HepG2 (cell line): ENCODE results near the gene HYAL1. TPM values are rescaled to one million over a fixed set of nuclear protein-coding genes. Genes with fewer than 3 reads are reported as not detected.
A peak's percentile ranks its signal among the peaks of the same experiment; 100 is the strongest.

Experiments used
- AHR ChIP-seq: IDR thresholded peaks from 2 replicates; pipeline ENCODE4 v1.6.1; 2018; ENCODE audit warnings: missing genetic modification reagents, missing compliant biosample characterization
- CSRNP2 ChIP-seq: sonication (generic); formaldehyde crosslinking; conservative IDR thresholded peaks from 2 replicates; pipeline ENCODE4 v1.8.0; 2022; ENCODE audit warnings: low read depth, missing genetic modification reagents
- EEA1 ChIP-seq: sonication (generic); formaldehyde crosslinking; IDR thresholded peaks from 2 replicates; pipeline ENCODE4 v1.5.1; 2020; ENCODE audit warnings: mild to moderate bottlenecking, missing genetic modification reagents, borderline replicate concordance
- GLI4 ChIP-seq: sonication (generic); formaldehyde crosslinking; IDR thresholded peaks from 2 replicates; pipeline ENCODE4 v1.5.1; 2020; ENCODE audit warnings: missing genetic modification reagents, mild to moderate bottlenecking, moderate library complexity, borderline replicate concordance
- HNRNPK ChIP-seq: fragments of 200-400 bp; formaldehyde crosslinking; IDR thresholded peaks from 2 replicates; pipeline ENCODE4 v1.6.1; 2018; ENCODE audit warnings: low read length, low read depth, moderate library complexity, mild to moderate bottlenecking; ENCODE audit not compliant: poor library complexity, severe bottlenecking
- HOXA5 ChIP-seq: sonication (generic); formaldehyde crosslinking; IDR thresholded peaks from 2 replicates; pipeline ENCODE4 v1.4.0; 2020; ENCODE audit warnings: missing genetic modification reagents
- KDM5A ChIP-seq: fragments of 200-600 bp; sonication (generic); IDR thresholded peaks from 2 replicates; pipeline ENCODE4 v1.7.0; 2018; ENCODE audit warnings: antibody characterized with exemption, mild to moderate bottlenecking, low read length, borderline replicate concordance
- NFATC3 ChIP-seq: sonication (generic); formaldehyde crosslinking; IDR thresholded peaks from 2 replicates; pipeline ENCODE4 v1.5.1; 2020; ENCODE audit warnings: mild to moderate bottlenecking, missing genetic modification reagents
- NFE2L1 ChIP-seq: sonication (generic); formaldehyde crosslinking; IDR thresholded peaks from 2 replicates; pipeline ENCODE4 v1.4.0; 2020; ENCODE audit warnings: missing genetic modification reagents, mild to moderate bottlenecking, borderline replicate concordance
- REXO4 ChIP-seq: sonication (generic); formaldehyde crosslinking; IDR thresholded peaks from 2 replicates; pipeline ENCODE4 v1.8.0; 2022; ENCODE audit warnings: missing genetic modification reagents, mild to moderate bottlenecking, borderline replicate concordance
- SMAD9 ChIP-seq: sonication (generic); formaldehyde crosslinking; IDR thresholded peaks from 2 replicates; pipeline ENCODE4 v1.5.1; 2020; ENCODE audit warnings: mild to moderate bottlenecking, missing genetic modification reagents
- SNAPC2 ChIP-seq: sonication (generic); formaldehyde crosslinking; IDR thresholded peaks from 2 replicates; pipeline ENCODE4 v1.8.1; 2022; ENCODE audit warnings: mild to moderate bottlenecking, missing genetic modification reagents
- THAP7 ChIP-seq: sonication (generic); formaldehyde crosslinking; IDR thresholded peaks from 2 replicates; pipeline ENCODE4 v1.8.1; 2023; ENCODE audit warnings: mild to moderate bottlenecking, missing genetic modification reagents
- THAP8 ChIP-seq: sonication (generic); formaldehyde crosslinking; IDR thresholded peaks from 2 replicates; pipeline ENCODE4 v1.5.1; 2020; ENCODE audit warnings: missing genetic modification reagents, mild to moderate bottlenecking, borderline replicate concordance
- ZBTB7A ChIP-seq: sonication (generic); formaldehyde crosslinking; IDR thresholded peaks from 2 replicates; pipeline ENCODE4 v1.8.0; 2022; ENCODE audit warnings: mild to moderate bottlenecking, missing genetic modification reagents
- ZFP91 ChIP-seq: sonication (generic); formaldehyde crosslinking; IDR thresholded peaks from 2 replicates; pipeline ENCODE4 v1.9.0; 2022; ENCODE audit warnings: missing genetic modification reagents, mild to moderate bottlenecking, borderline replicate concordance
- ZNF468 ChIP-seq: sonication (generic); formaldehyde crosslinking; IDR thresholded peaks from 2 replicates; pipeline ENCODE4 v1.8.0; 2022; ENCODE audit warnings: mild to moderate bottlenecking, moderate library complexity, missing genetic modification reagents
- ZNF7 ChIP-seq: IDR thresholded peaks from 2 replicates; pipeline ENCODE4 v1.6.1; 2016; ENCODE audit warnings: missing biosample characterization, missing genetic modification reagents
- ZNF703 ChIP-seq: sonication (generic); formaldehyde crosslinking; IDR thresholded peaks from 2 replicates; pipeline ENCODE4 v1.5.1; 2020; ENCODE audit warnings: missing genetic modification reagents, mild to moderate bottlenecking, moderate library complexity, borderline replicate concordance
- ZNF790 ChIP-seq: sonication (generic); formaldehyde crosslinking; IDR thresholded peaks from 2 replicates; pipeline ENCODE4 v1.8.0; 2022; ENCODE audit warnings: missing genetic modification reagents, mild to moderate bottlenecking, borderline replicate concordance
- ZSCAN20 ChIP-seq: sonication (generic); formaldehyde crosslinking; IDR thresholded peaks from 2 replicates; pipeline ENCODE4 v1.4.0; 2020; ENCODE audit warnings: missing genetic modification reagents, mild to moderate bottlenecking, borderline replicate concordance
- polyA plus RNA-seq, 8 experiments: library from polyadenylated mRNA; depleted of rRNA in 3 of 8; stranded (reverse) in 7 of 8; unstranded in 1 of 8; fragments of >200 nt; fragmentation: Illumina TruSeq in 4 of 8; extraction: Trizol in 4 of 8; gene quantifications; 2 replicates each; pipeline versions ENCODE4 v1.2.1 to v1.2.3, GENCODE V29; 2011 to 2016; ENCODE audit warnings: low read depth in 4 of 8, missing spikeins in 1 of 8, mixed read lengths in 1 of 8; ENCODE audit not compliant: insufficient read depth in 1 of 8
- total RNA-seq, 5 experiments: library from RNA; depleted of rRNA; stranded (reverse); fragments of >200 nt; fragmentation: Illumina TruSeq; extraction: Trizol; gene quantifications; 2 replicates each; pipeline ENCODE4 v1.2.3, GENCODE V29; 2016; ENCODE audit warnings: low read depth in 1 of 5

HYAL1 gene
- total and polyA plus RNA-seq, 2 of the 13 experiments (the other 11 are each of a cell fraction or from before 2014, with no cell fraction given): 76.5 to 193 TPM

GRCh38 chr3:50336452-50337174, 33.2 kb upstream of the HYAL1 start (continued):
- peak; percentile 8 for TF ChIP-seq HNRNPK
- TF ChIP-seq NFATC3 (CRISPR knock-in tag): no peak
- TF ChIP-seq AHR (CRISPR knock-in tag): no peak
- TF ChIP-seq HOXA5 (CRISPR knock-in tag): no peak
- 0 out of 2 replicates have a peak, but pooled peaks have one; percentile 50 for TF ChIP-seq REXO4 (CRISPR knock-in tag)
- TF ChIP-seq ZNF7 (CRISPR knock-in tag): no peak
- no peak for TF ChIP-seq GLI4
- TF ChIP-seq THAP8 (CRISPR knock-in tag): peak; percentile 23; the same call in 1 of the 2 replicates
- no peak for TF ChIP-seq ZNF790 (CRISPR knock-in tag)
- TF ChIP-seq ZSCAN20 (CRISPR knock-in tag): peak; percentile 81; the same call in 1 of the 2 replicates
- TF ChIP-seq ZNF468 (CRISPR knock-in tag): peak; percentile 95; the same call in 1 of the 2 replicates
- no peak for TF ChIP-seq SMAD9
- TF ChIP-seq EEA1 (CRISPR knock-in tag): 0 out of 2 replicates have a peak, but pooled peaks have one; percentile 42
- TF ChIP-seq NFE2L1: 0 out of 2 replicates have a peak, but pooled peaks have one; percentile 36
- TF ChIP-seq SNAPC2 (CRISPR knock-in tag): no peak
- TF ChIP-seq CSRNP2 (CRISPR knock-in tag): peak; percentile 81; the same call in 1 of the 2 replicates
- TF ChIP-seq ZBTB7A: peak; percentile 74; the same call in 1 of the 2 replicates
- TF ChIP-seq KDM5A: 0 out of 2 replicates have a peak, but pooled peaks have one; percentile 8
- no peak for TF ChIP-seq ZFP91
- TF ChIP-seq THAP7 (CRISPR knock-in tag): no peak
- no peak for TF ChIP-seq ZNF703 (CRISPR knock-in tag)
